Activated CD8-positive, alpha-beta memory T cell treated with anti-CD3 and anti-CD28 coated beads, Interleukin-2, amount 50 U/mL, for 1 hour (primary cell): Measurements from ENCODE around the gene MPPED1.

Experiments used
- DNase-seq: peaks from one replicate; pipeline ENCODE4 v3.0.0-alpha.2; 2020; ENCODE audit errors: extremely low read depth

Gene MPPED1

GRCh38 chr22:43476751-43477725, 65.2 kb downstream of the MPPED1 start:
- no peak for DNase-seq

GRCh38 chr22:43477966-43478365, 66.2 kb downstream of the MPPED1 start:
- DNase-seq: no peak

- no peak for DNase-seq
These were observed 66.9 kb downstream of the MPPED1 start for GRCh38 chr22:43478621-43479300.

- no peak for DNase-seq
These were observed 67.6 kb downstream of the MPPED1 start for GRCh38 chr22:43479301-43479950.

- DNase-seq: no peak
These were observed 68.1 kb downstream of the MPPED1 start for GRCh38 chr22:43479962-43480361.

GRCh38 chr22:43481568-43482317, 69.9 kb downstream of the MPPED1 start:
- no peak for DNase-seq

GRCh38 chr22:43482318-43482625, 70.5 kb downstream of the MPPED1 start:
- no peak for DNase-seq

GRCh38 chr22:43483266-43483665, 71.5 kb downstream of the MPPED1 start:
- no peak for DNase-seq

GRCh38 chr22:43483669-43484068, 71.9 kb downstream of the MPPED1 start:
- DNase-seq: no peak

- DNase-seq: no peak
These were observed 72.4 kb downstream of the MPPED1 start for GRCh38 chr22:43484227-43484626.

- no peak for DNase-seq
These were observed 73.8 kb downstream of the MPPED1 start for GRCh38 chr22:43485502-43486089.

GRCh38 chr22:43487311-43488030, 75.7 kb downstream of the MPPED1 start:
- no peak for DNase-seq

- no peak for DNase-seq
These were observed 76.4 kb downstream of the MPPED1 start for GRCh38 chr22:43488031-43488866.

- no peak for DNase-seq
These were observed 77.1 kb downstream of the MPPED1 start for GRCh38 chr22:43488937-43489336.

GRCh38 chr22:43490311-43490710, 78.5 kb downstream of the MPPED1 start:
- no peak for DNase-seq

- DNase-seq: no peak
These were observed 79.4 kb downstream of the MPPED1 start for GRCh38 chr22:43491177-43491576.

GRCh38 chr22:43491737-43492136, 79.9 kb downstream of the MPPED1 start:
- DNase-seq: no peak

- DNase-seq: no peak
These were observed 81.5 kb downstream of the MPPED1 start for GRCh38 chr22:43493297-43493696.

- no peak for DNase-seq
These were observed 86.4 kb downstream of the MPPED1 start for GRCh38 chr22:43497956-43498855.
